Hepatocyte (in vitro differentiated cells): ENCODE measurements around the gene ETV3. TPM values are rescaled to one million over a fixed set of nuclear protein-coding genes. Genes with fewer than 3 reads are reported as not detected.

ENCODE experiments used
- DNase-seq: peaks from one replicate; pipeline ENCODE4 v3.0.0-alpha.2; 2016; ENCODE audit warnings: low spot score
- H2AFZ ChIP-seq: fragments of 200-600 bp; sonication (generic); 2 replicates; pipeline ENCODE4 v1.6.0; 2016; ENCODE audit warnings: antibody characterized with exemption, mild to moderate bottlenecking
- H3K27ac ChIP-seq: fragments of 200-600 bp; sonication (generic); 2 replicates; pipeline ENCODE4 v1.5.1; 2016; ENCODE audit warnings: mild to moderate bottlenecking
- H3K27me3 ChIP-seq: fragments of 200-600 bp; sonication (generic); 2 replicates; pipeline ENCODE4 v1.6.1; 2016
- H3K36me3 ChIP-seq: fragments of 200-600 bp; sonication (generic); replicated peaks from 2 replicates; pipeline ENCODE4 v1.5.1; 2016; ENCODE audit warnings: low read depth; ENCODE audit not compliant: insufficient read depth
- H3K4me1 ChIP-seq: fragments of 200-600 bp; sonication (generic); 2 replicates; pipeline ENCODE4 v1.5.1; 2016; ENCODE audit warnings: mild to moderate bottlenecking, moderate library complexity; ENCODE audit not compliant: insufficient read depth
- H3K4me2 ChIP-seq: fragments of 200-600 bp; sonication (generic); 2 replicates; pipeline ENCODE4 v1.6.0; 2016
- H3K4me3 ChIP-seq: fragments of 200-600 bp; sonication (generic); 2 replicates; pipeline ENCODE4 v1.5.1; 2016; ENCODE audit warnings: mild to moderate bottlenecking
- H3K79me2 ChIP-seq: fragments of 200-600 bp; sonication (generic); 2 replicates; pipeline ENCODE4 v1.6.0; 2017; ENCODE audit warnings: mild to moderate bottlenecking
- H3K9me2 ChIP-seq: fragments of 200-600 bp; sonication (generic); replicated peaks from 2 replicates; pipeline ENCODE4 v1.6.0; 2017; ENCODE audit warnings: mild to moderate bottlenecking; ENCODE audit not compliant: insufficient read depth
- H3K9me3 ChIP-seq: fragments of 200-600 bp; sonication (generic); 2 replicates; pipeline ENCODE4 v1.5.1; 2016; ENCODE audit warnings: low read depth, mild to moderate bottlenecking
- H4K20me1 ChIP-seq: fragments of 200-600 bp; sonication (generic); 2 replicates; pipeline ENCODE4 v1.6.0; 2016; ENCODE audit warnings: mild to moderate bottlenecking; ENCODE audit not compliant: insufficient read depth, poor library complexity, severe bottlenecking
- CTCF ChIP-seq: fragments of 200-600 bp; sonication (generic); IDR thresholded peaks from 2 replicates; pipeline ENCODE4 v1.5.1; 2016; ENCODE audit warnings: antibody characterized with exemption, mild to moderate bottlenecking; ENCODE audit not compliant: poor library complexity
- EZH2 ChIP-seq: fragments of 200-600 bp; sonication (generic); IDR thresholded peaks from 2 replicates; pipeline ENCODE4 v1.6.1; 2016; ENCODE audit warnings: antibody characterized with exemption, mild to moderate bottlenecking, borderline replicate concordance
- EZH2phosphoT487 ChIP-seq: fragments of 200-600 bp; sonication (generic); IDR thresholded peaks from one replicate; pipeline ENCODE4 v1.6.1; 2018; ENCODE audit warnings: antibody characterized with exemption, mild to moderate bottlenecking, low read depth, moderate library complexity; ENCODE audit not compliant: unreplicated experiment, severe bottlenecking
- WGBS: methylation state at CpG from one replicate; pipeline ENCODE4 v1.1.6; 2016; ENCODE audit warnings: low lambda C conversion rate; ENCODE audit errors: missing lambda C conversion rate; 5-methylcytosine and 5-hydroxymethylcytosine counted together
- polyA plus RNA-seq: library from polyadenylated mRNA; unstranded; fragments of >200 nt; fragmentation: Nextera tagmentation; extraction: Ambion mirVana; gene quantifications from 2 replicates; pipeline ENCODE4 v1.2.1, GENCODE V29; 2016
- total RNA-seq: library from RNA; depleted of rRNA; stranded (reverse); fragments of >200 nt; gene quantifications from 2 replicates; pipeline ENCODE4 v1.2.3, GENCODE V29; 2014

The ETV3 gene
- total and polyA plus RNA-seq, 2 experiments from 2014 or later: 8.4 to 17.6 TPM

- Histone ChIP-seq H3K4me1 (no peaks in the 10 kb centered on the region), H3K9me3 (no peaks in the 10 kb centered on the region), H3K36me3 (no peaks in the 10 kb centered on the region), H3K79me2 (no peaks in the 10 kb centered on the region), H3K27me3 (no peaks in the 10 kb centered on the region), H4K20me1 (no peaks in the 10 kb centered on the region), H3K9me2 (no peaks in the 10 kb centered on the region), H3K4me3 (no peak overlapping the region), H3K27ac (no peak overlapping the region), H2AFZ (no peak overlapping the region), H3K4me2 (no peak overlapping the region)
- 74% methylated on average over 5 of the region's 5 CpGs for WGBS
- no peak for DNase-seq
- TF ChIP-seq EZH2phosphoT487: no peak
- TF ChIP-seq EZH2: no peak
- TF ChIP-seq CTCF: no peak
These were observed 56.5 kb downstream of the ETV3 start for GRCh38 chr1:157081707-157082106.

DNA sequence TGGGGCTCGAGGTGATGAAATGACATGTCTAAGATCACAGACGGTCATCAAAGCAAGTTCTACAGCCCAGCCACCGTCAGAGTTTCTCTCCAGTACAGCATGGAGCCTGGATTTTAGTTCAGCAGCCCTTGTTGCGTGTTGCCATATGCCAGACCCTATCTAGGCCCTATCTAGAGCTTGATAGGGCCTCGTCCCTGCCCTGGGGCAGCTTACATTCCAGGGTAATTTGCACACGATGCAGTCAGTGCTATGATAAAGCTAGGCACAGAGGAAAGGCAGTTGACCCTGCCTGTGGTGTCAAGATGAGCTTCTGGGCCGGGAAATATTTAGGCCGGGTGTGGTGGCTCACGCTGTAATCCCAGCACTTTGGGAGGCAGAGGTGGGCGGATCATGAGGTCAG lies 57.5 kb downstream of the ETV3 start:
- DNase-seq: no peak
- Histone ChIP-seq H3K9me3 (no peaks in the 10 kb centered on the region), H3K27me3 (no peaks in the 10 kb centered on the region), H3K4me1 (no peaks in the 10 kb centered on the region), H4K20me1 (no peaks in the 10 kb centered on the region), H3K4me2 (no peak overlapping the region), H3K27ac (no peak overlapping the region), H3K4me3 (no peak overlapping the region), H3K79me2 (no peaks in the 10 kb centered on the region), H2AFZ (no peak overlapping the region), H3K9me2 (no peaks in the 10 kb centered on the region), H3K36me3 (no peaks in the 10 kb centered on the region)
- no peak for TF ChIP-seq EZH2
- no peak for TF ChIP-seq EZH2phosphoT487
- TF ChIP-seq CTCF: no peak
- WGBS: 77% methylated on average over 10 of the region's 10 CpGs

- H3K27ac ChIP-seq: no peak overlapping the region
- no peak overlapping the region for H3K4me3 ChIP-seq
- H3K27me3 ChIP-seq: peaks cover 2% of the 10 kb centered on the region
- no peak for DNase-seq
- H2AFZ ChIP-seq: no peak overlapping the region
- WGBS: 100% methylated on average over 1 of the region's 1 CpG
- H3K9me3 ChIP-seq: no peaks in the 10 kb centered on the region
- no peaks in the 10 kb centered on the region for H3K79me2 ChIP-seq
- no peak for TF ChIP-seq EZH2phosphoT487
- no peak for TF ChIP-seq EZH2
- TF ChIP-seq CTCF: no peak
- no peak overlapping the region for H3K4me2 ChIP-seq
- no peaks in the 10 kb centered on the region for H3K4me1 ChIP-seq
- H4K20me1 ChIP-seq: no peaks in the 10 kb centered on the region
- no peaks in the 10 kb centered on the region for H3K9me2 ChIP-seq
- H3K36me3 ChIP-seq: no peaks in the 10 kb centered on the region
These were observed 60.8 kb downstream of the ETV3 start for GRCh38 chr1:157077394-157077793.
